ENCODE data around the gene LRRC23.

GRCh38 chr12:6939191-6939540, 34.5 kb downstream of the LRRC23 start:
- TF ChIP-seq MAX (IDR thresholded peaks at IDR 0.05) (no peak), ZBTB7A (IDR thresholded peaks at IDR 0.05; ENCODE audit: low read depth) (no peak)
